B cell (primary cell): ENCODE results near the gene HDAC9.

Experiments used
- EZH2 ChIP-seq: IDR thresholded peaks from 2 replicates; pipeline ENCODE4 v1.6.1; 2012; ENCODE audit warnings: borderline replicate concordance, low read depth, mild to moderate bottlenecking, moderate library complexity, low read length; ENCODE audit not compliant: insufficient read depth, poor library complexity, severe bottlenecking
- TF ChIP-seq, protein P1 (sequence below): fragments of 200-600 bp; IDR thresholded peaks from one replicate; pipeline ENCODE4 v1.8.0; 2022; ENCODE audit warnings: antibody characterized with exemption, mild to moderate bottlenecking

DNA sequence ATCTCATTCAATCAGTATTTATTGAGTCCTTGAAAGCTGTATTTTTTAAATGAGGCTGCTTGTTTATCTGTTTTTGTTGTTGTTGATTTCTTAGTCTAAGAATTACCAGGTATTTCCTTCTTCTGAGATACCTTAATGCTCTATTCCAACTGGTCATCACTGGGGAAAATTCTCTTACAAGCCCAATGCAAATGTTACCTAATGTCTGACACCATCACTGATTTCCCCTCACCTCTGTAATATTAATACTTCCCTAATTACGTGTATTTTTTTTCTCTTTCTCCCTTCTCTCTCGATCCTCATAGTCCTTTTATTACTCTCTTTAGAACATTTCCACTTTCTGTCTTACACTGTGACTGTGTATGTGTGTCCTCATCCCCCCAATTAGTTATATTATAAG lies 13.9 kb downstream of the HDAC9 start:
- TF ChIP-seq, protein P1, sequence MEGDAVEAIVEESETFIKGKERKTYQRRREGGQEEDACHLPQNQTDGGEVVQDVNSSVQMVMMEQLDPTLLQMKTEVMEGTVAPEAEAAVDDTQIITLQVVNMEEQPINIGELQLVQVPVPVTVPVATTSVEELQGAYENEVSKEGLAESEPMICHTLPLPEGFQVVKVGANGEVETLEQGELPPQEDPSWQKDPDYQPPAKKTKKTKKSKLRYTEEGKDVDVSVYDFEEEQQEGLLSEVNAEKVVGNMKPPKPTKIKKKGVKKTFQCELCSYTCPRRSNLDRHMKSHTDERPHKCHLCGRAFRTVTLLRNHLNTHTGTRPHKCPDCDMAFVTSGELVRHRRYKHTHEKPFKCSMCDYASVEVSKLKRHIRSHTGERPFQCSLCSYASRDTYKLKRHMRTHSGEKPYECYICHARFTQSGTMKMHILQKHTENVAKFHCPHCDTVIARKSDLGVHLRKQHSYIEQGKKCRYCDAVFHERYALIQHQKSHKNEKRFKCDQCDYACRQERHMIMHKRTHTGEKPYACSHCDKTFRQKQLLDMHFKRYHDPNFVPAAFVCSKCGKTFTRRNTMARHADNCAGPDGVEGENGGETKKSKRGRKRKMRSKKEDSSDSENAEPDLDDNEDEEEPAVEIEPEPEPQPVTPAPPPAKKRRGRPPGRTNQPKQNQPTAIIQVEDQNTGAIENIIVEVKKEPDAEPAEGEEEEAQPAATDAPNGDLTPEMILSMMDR, result no peak
- TF ChIP-seq EZH2, result no peak
